GM23248 (cell line): ENCODE measurements around the gene RNASEH2B.

Experiments
- EZH2 ChIP-seq: fragments of 200-600 bp; sonication (generic); IDR thresholded peaks from 2 replicates; pipeline ENCODE4 v1.6.1; 2018; ENCODE audit warnings: antibody characterized with exemption, mild to moderate bottlenecking; ENCODE audit not compliant: insufficient read depth, poor library complexity, severe bottlenecking
- EZH2phosphoT487 ChIP-seq: fragments of 200-600 bp; sonication (generic); IDR thresholded peaks from 2 replicates; pipeline ENCODE4 v1.6.1; 2018; ENCODE audit warnings: antibody characterized with exemption, moderate library complexity, mild to moderate bottlenecking, low read depth; ENCODE audit not compliant: insufficient read depth

- TF ChIP-seq EZH2, result no peak
- TF ChIP-seq EZH2phosphoT487, result no peak
These were observed 85.1 kb downstream of the RNASEH2B start for GRCh38 chr13:50994651-50995050.
